Endothelial cell of umbilical vein (primary cell): ENCODE measurements around the gene ASXL1.

Experiments
- EZH2 ChIP-seq: IDR thresholded peaks from 2 replicates; pipeline ENCODE4 v1.6.1; 2012; ENCODE audit warnings: borderline replicate concordance, low read depth, mild to moderate bottlenecking, moderate library complexity, low read length, inconsistent platforms; ENCODE audit not compliant: severe bottlenecking
- TF ChIP-seq, protein P1 (sequence below), 2 donors: IDR thresholded peaks; 1 replicate in 1 of 2; 2 replicates in 1 of 2; pipeline ENCODE4 v1.5.1; 2011; ENCODE audit warnings: low read length in 2 of 2, mild to moderate bottlenecking in 2 of 2, moderate library complexity in 2 of 2, control low read depth in 1 of 2, inconsistent platforms in 1 of 2, low read depth in 1 of 2; ENCODE audit not compliant: insufficient read depth in 1 of 2; ENCODE audit errors: extremely low read depth in 1 of 2

DNA sequence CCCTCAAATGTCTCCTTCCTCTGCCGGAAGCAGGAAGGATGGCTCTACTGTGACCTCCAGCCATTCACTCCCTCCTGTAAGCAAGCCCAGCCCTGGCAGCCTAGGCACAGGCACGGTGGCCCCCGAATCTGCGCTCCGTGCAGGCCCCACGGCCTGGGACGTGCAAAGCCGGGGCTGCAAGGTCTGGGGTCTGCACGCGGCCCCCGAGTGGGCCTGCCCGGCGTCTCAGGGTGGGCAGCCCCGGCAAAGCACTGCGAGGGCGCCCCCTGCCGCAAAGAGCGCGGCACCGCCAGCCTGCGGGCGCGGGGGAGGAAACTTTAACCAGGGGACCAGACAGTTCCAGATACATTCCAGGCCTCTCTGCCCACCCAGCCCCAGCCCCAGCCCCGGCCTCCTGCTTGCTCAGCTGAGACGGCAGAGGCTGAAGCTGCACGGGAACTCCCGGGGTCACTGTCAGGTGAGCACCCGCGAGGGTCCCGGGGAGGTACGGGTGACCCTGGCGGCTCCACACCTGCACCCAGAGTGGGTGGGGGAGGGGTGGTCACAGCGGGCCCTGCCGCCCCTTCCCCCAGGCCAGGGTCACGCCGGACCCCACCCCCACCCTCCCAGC lies 98.8 kb downstream of the ASXL1 start:
- no peak for TF ChIP-seq EZH2
- TF ChIP-seq, protein P1, sequence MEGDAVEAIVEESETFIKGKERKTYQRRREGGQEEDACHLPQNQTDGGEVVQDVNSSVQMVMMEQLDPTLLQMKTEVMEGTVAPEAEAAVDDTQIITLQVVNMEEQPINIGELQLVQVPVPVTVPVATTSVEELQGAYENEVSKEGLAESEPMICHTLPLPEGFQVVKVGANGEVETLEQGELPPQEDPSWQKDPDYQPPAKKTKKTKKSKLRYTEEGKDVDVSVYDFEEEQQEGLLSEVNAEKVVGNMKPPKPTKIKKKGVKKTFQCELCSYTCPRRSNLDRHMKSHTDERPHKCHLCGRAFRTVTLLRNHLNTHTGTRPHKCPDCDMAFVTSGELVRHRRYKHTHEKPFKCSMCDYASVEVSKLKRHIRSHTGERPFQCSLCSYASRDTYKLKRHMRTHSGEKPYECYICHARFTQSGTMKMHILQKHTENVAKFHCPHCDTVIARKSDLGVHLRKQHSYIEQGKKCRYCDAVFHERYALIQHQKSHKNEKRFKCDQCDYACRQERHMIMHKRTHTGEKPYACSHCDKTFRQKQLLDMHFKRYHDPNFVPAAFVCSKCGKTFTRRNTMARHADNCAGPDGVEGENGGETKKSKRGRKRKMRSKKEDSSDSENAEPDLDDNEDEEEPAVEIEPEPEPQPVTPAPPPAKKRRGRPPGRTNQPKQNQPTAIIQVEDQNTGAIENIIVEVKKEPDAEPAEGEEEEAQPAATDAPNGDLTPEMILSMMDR (IDR thresholded peaks at IDR 0.05; ENCODE audit: extremely low read depth in 1 of 2, insufficient read depth in 1 of 2, low read depth in 1 of 2, low read length in 2 of 2): peak; percentile 67 to 75
